B cell (primary cell): Measurements from ENCODE around the gene PITPNM1. TPM values are rescaled to one million over a fixed set of nuclear protein-coding genes. Genes with fewer than 3 reads are reported as not detected.
"Not testable (repeated sequence)": the region's sequence is repeated elsewhere in the genome, so short reads cannot be mapped to it uniquely, and the experiment has no call there.

Experiments
- ATAC-seq: fragments of 200-7000 bp; cut with Tn5 transposase; one replicate; pipeline ENCODE4 v1.10.0; 2021; ENCODE audit warnings: low read depth, mild to moderate bottlenecking, moderate number of reproducible peaks, moderate library complexity
- CTCF ChIA-PET: fragments of 350-600 bp; sonication (Branson Sonifier 250); formaldehyde crosslinking; loops from one replicate; lab custom pipeline; 2021; ENCODE audit warnings: antibody characterized with exemption, inconsistent platforms; lab: Charles Lee
- POLR2A ChIA-PET: fragments of 350-600 bp; sonication (Branson Sonifier 250); formaldehyde crosslinking; loops from one replicate; lab custom pipeline; 2021; ENCODE audit warnings: antibody characterized with exemption; lab: Charles Lee
- DNase-seq: peaks from one replicate; pipeline ENCODE4 v3.0.0; 2013
- H2AFZ ChIP-seq: 2 replicates; pipeline ENCODE4 v1.6.1; 2012; ENCODE audit warnings: mild to moderate bottlenecking, low read depth, low read length; ENCODE audit not compliant: insufficient read depth, poor library complexity, severe bottlenecking
- H3K27ac ChIP-seq, 2 donors: 1 replicate in 1 of 2; 2 replicates in 1 of 2; pipeline ENCODE4 v1.5.1; 2012 to 2013; ENCODE audit warnings: low read length in 2 of 2, mild to moderate bottlenecking in 2 of 2, moderate library complexity in 1 of 2
- H3K27me3 ChIP-seq, 4 experiments: fragments of 200-600 bp in 1 of 4; sonication (generic) in 1 of 4; replicated peaks in 1 of 4; 1 replicate in 2 of 4; 2 replicates in 2 of 4; pipeline versions ENCODE4 v1.6.1 to v1.7.0; 2013 to 2016; ENCODE audit warnings: low read length in 3 of 4, mild to moderate bottlenecking in 2 of 4, mixed read lengths in 1 of 4, moderate library complexity in 1 of 4; ENCODE audit not compliant: insufficient read depth in 4 of 4, control insufficient read depth in 3 of 4; ENCODE audit errors: control extremely low read depth in 1 of 4
- H3K36me3 ChIP-seq, 2 experiments: replicated peaks in 1 of 2; 1 replicate in 1 of 2; 2 replicates in 1 of 2; pipeline versions ENCODE4 v1.6.1 to v1.7.1; 2013; ENCODE audit warnings: low read length in 1 of 2; ENCODE audit not compliant: insufficient read depth in 2 of 2, control insufficient read depth in 1 of 2; ENCODE audit errors: control extremely low read depth in 1 of 2, extremely low read depth in 1 of 2
- H3K4me1 ChIP-seq, 2 donors: fragments of 200-600 bp in 1 of 2; sonication (generic) in 1 of 2; 1 replicate in 1 of 2; 2 replicates in 1 of 2; pipeline versions ENCODE4 v1.5.1 to v1.6.1; 2013 to 2017; ENCODE audit warnings: low read length in 2 of 2; ENCODE audit not compliant: control insufficient read depth in 2 of 2, insufficient read depth in 2 of 2
- H3K4me2 ChIP-seq: replicated peaks from 2 replicates; pipeline ENCODE3; 2012; ENCODE audit warnings: mild to moderate bottlenecking, low read depth, low read length; ENCODE audit not compliant: poor library complexity, severe bottlenecking
- H3K4me3 ChIP-seq, 5 experiments: fragments of 200-600 bp in 1 of 5; sonication (generic) in 1 of 5; 1 replicate in 3 of 5; 2 replicates in 2 of 5; pipeline versions ENCODE4 v1.5.1 to v1.7.0; 2011 to 2016; ENCODE audit warnings: low read length in 4 of 5, mild to moderate bottlenecking in 4 of 5, low read depth in 2 of 5, control low read depth in 1 of 5, moderate library complexity in 1 of 5; ENCODE audit not compliant: insufficient read depth in 1 of 5; ENCODE audit errors: control extremely low read depth in 1 of 5, extremely low read depth in 1 of 5
- H3K79me2 ChIP-seq: fragments of 200-600 bp; sonication (generic); one replicate; pipeline ENCODE4 v1.6.0; 2016; ENCODE audit warnings: low read length; ENCODE audit not compliant: control insufficient read depth, insufficient read depth
- H3K9ac ChIP-seq: fragments of 200-600 bp; sonication (generic); 2 replicates; pipeline ENCODE4 v1.6.1; 2017; ENCODE audit warnings: mild to moderate bottlenecking, low read length, moderate library complexity
- H3K9me3 ChIP-seq, 3 donors: one replicate each; pipeline versions ENCODE4 v1.6.1 to v1.7.1; 2013; ENCODE audit warnings: low read length in 2 of 3; ENCODE audit not compliant: control insufficient read depth in 2 of 3, insufficient read depth in 1 of 3; ENCODE audit errors: control extremely low read depth in 1 of 3
- H4K20me1 ChIP-seq: 2 replicates; pipeline ENCODE4 v1.6.0; 2012; ENCODE audit warnings: mild to moderate bottlenecking, low read length; ENCODE audit not compliant: insufficient read depth, control insufficient read depth, poor library complexity, severe bottlenecking
- H3K27ac Mint-ChIP-seq: one replicate; pipeline ENCODE4 v1.8.0; 2021; ENCODE audit warnings: mixed read lengths
- H3K27me3 Mint-ChIP-seq: one replicate; pipeline ENCODE4 v1.8.0; 2021; ENCODE audit warnings: mixed read lengths
- H3K4me1 Mint-ChIP-seq: one replicate; pipeline ENCODE4 v1.8.0; 2021; ENCODE audit warnings: mixed read lengths
- H3K4me3 Mint-ChIP-seq: one replicate; pipeline ENCODE4 v1.8.0; 2021; ENCODE audit warnings: mixed read lengths
- H3K9me3 Mint-ChIP-seq: one replicate; pipeline ENCODE4 v1.8.0; 2022; ENCODE audit warnings: mixed read lengths; ENCODE audit not compliant: insufficient read depth
- CTCF ChIP-seq: fragments of 200-600 bp; IDR thresholded peaks from one replicate; pipeline ENCODE4 v1.8.0; 2022; ENCODE audit warnings: antibody characterized with exemption, mild to moderate bottlenecking
- EZH2 ChIP-seq: IDR thresholded peaks from 2 replicates; pipeline ENCODE4 v1.6.1; 2012; ENCODE audit warnings: borderline replicate concordance, low read depth, mild to moderate bottlenecking, moderate library complexity, low read length; ENCODE audit not compliant: insufficient read depth, poor library complexity, severe bottlenecking
- WGBS: methylation state at CpG from one replicate; pipeline ENCODE4 v1.1.5; 2013; ENCODE audit warnings: missing lambda C conversion rate; ENCODE audit not compliant: insufficient coverage; 5-methylcytosine and 5-hydroxymethylcytosine counted together
- intact Hi-C: fragments of 100-400 bp; cut with micrococcal nuclease; formaldehyde crosslinking; loops from one replicate; pipeline ENCODE4 v1.10.0; 2022
- polyA plus RNA-seq: library from polyadenylated mRNA; depleted of rRNA; stranded (reverse); fragments of >200 nt; gene quantifications from 2 replicates; pipeline ENCODE4 v1.2.3, GENCODE V29; 2012
- total RNA-seq, 2 donors: library from RNA; stranded (reverse); fragments of 120-200 nt in 1 of 2; gene quantifications; 1 replicate in 1 of 2; 2 replicates in 1 of 2; pipeline versions ENCODE4 v1.2.3 to v1.2.4, GENCODE V29; 2013 to 2022

PITPNM1 gene
- total and polyA plus RNA-seq, 2 donors (not counting 1 experiment from before 2014, with no cell fraction given) = 152 to 166 TPM

GRCh38 chr11:67551127-67551526, 46.0 kb upstream of the PITPNM1 start:
- intact Hi-C loops = no loop called here
- Histone ChIP-seq H3K79me2 (no peaks in the 10 kb centered on the region), H2AFZ (no peak overlapping the region), H3K27me3 (peaks cover 0 to 4% (median 0%) of the 10 kb centered on the region in 4 experiments), H3K4me3 (no peak overlapping the region), H3K9ac (no peak overlapping the region), H3K4me1 (no peaks in the 10 kb centered on the region), H3K27ac (no peak overlapping the region), H3K36me3 (no peaks in the 10 kb centered on the region), H3K9me3 (peaks cover 0 to 14% (median 8%) of the 10 kb centered on the region in 3 donors), H3K4me2 (no peak overlapping the region), H4K20me1 (no peaks in the 10 kb centered on the region)
- H3K27ac Mint-ChIP-seq = no peak overlapping the region
- peaks cover 6% of the 10 kb centered on the region for H3K9me3 Mint-ChIP-seq
- CTCF ChIA-PET = no interaction called here
- H3K4me3 Mint-ChIP-seq = no peak overlapping the region
- ATAC-seq = no peak
- H3K4me1 Mint-ChIP-seq = no peaks in the 10 kb centered on the region
- POLR2A ChIA-PET = no interaction called here
- no peak for DNase-seq
- H3K27me3 Mint-ChIP-seq = peaks cover 7% of the 10 kb centered on the region
- no peak for TF ChIP-seq CTCF
- no peak for TF ChIP-seq EZH2

- Histone ChIP-seq H4K20me1 (no peaks in the 10 kb centered on the region), H3K4me1 (no peaks in the 10 kb centered on the region), H3K27me3 (peaks cover 0 to 4% (median 0%) of the 10 kb centered on the region in 4 experiments), H3K9ac (no peak overlapping the region), H3K4me2 (no peak overlapping the region), H2AFZ (no peak overlapping the region), H3K9me3 (peaks cover 0 to 14% (median 8%) of the 10 kb centered on the region in 3 donors), H3K36me3 (no peaks in the 10 kb centered on the region), H3K79me2 (no peaks in the 10 kb centered on the region), H3K4me3 (no peak overlapping the region), H3K27ac (no peak overlapping the region)
- intact Hi-C loops = no loop called here
- 80% methylated on average over 6 of the region's 9 CpGs for WGBS
- ChIA-PET POLR2A (no interaction called here), CTCF (no interaction called here)
- Mint-ChIP-seq H3K27ac (no peak overlapping the region), H3K4me3 (no peak overlapping the region), H3K9me3 (peaks cover 6% of the 10 kb centered on the region), H3K27me3 (peaks cover 11% of the 10 kb centered on the region), H3K4me1 (no peaks in the 10 kb centered on the region)
- TF ChIP-seq EZH2 (no peak), CTCF (no peak)
- DNase-seq (no peak), ATAC-seq (no peak)
Measured at GRCh38 chr11:67548555-67549110, 43.5 kb upstream of the PITPNM1 start.

GRCh38 chr11:67548112-67548511, 42.9 kb upstream of the PITPNM1 start:
- H3K4me3 Mint-ChIP-seq, intact Hi-C loops, H3K4me1 ChIP-seq, H3K4me2 ChIP-seq, H3K27ac ChIP-seq, H3K27me3 ChIP-seq, H3K79me2 ChIP-seq, H3K9ac ChIP-seq, H2AFZ ChIP-seq, H3K36me3 ChIP-seq, H4K20me1 ChIP-seq, H3K9me3 Mint-ChIP-seq, H3K4me1 Mint-ChIP-seq, H3K4me3 ChIP-seq, CTCF ChIA-PET, DNase-seq, H3K27ac Mint-ChIP-seq, ATAC-seq, POLR2A ChIA-PET: not testable (repeated sequence)
- no CpG with 5 or more reads among the region's 4 CpGs for WGBS
- H3K9me3 ChIP-seq = peaks cover 0 to 11% (median 8%) of the 10 kb centered on the region in 3 donors
- peaks cover 11% of the 10 kb centered on the region for H3K27me3 Mint-ChIP-seq
